Gastrocnemius medialis (tissue), 4 donors: ENCODE results near the gene TRAF1. TPM values are rescaled to one million over a fixed set of nuclear protein-coding genes. Genes with fewer than 3 reads are reported as not detected.

Source experiments
- ATAC-seq, 2 donors: fragments of 150-250 bp; one replicate each; pipeline ENCODE4 v1.9.1; 2016
- DNase-seq, 2 donors: peaks; one replicate each; pipeline ENCODE4 v3.0.0-alpha.2; 2019
- H3K27ac ChIP-seq, 4 donors: fragments of 200-600 bp; sonication (generic); 1 replicate in 1 of 4; 2 replicates in 3 of 4; pipeline ENCODE4 v1.5.1; 2016 to 2018; ENCODE audit warnings: mild to moderate bottlenecking in 2 of 4, moderate library complexity in 1 of 4
- H3K27me3 ChIP-seq, 3 donors: fragments of 200-600 bp; sonication (generic) in 2 of 3; 1 replicate in 1 of 3; 2 replicates in 2 of 3; pipeline versions ENCODE4 v1.5.1 to v1.6.0; 2016 to 2019; ENCODE audit warnings: mild to moderate bottlenecking in 1 of 3, moderate library complexity in 1 of 3
- H3K36me3 ChIP-seq, 2 donors: fragments of 200-600 bp; sonication (generic) in 1 of 2; one replicate each; pipeline ENCODE4 v1.5.1; 2017 to 2018
- H3K4me1 ChIP-seq, 2 donors: fragments of 200-600 bp; sonication (generic) in 1 of 2; one replicate each; pipeline ENCODE4 v1.5.1; 2016 to 2017; ENCODE audit warnings: mild to moderate bottlenecking in 2 of 2
- H3K4me3 ChIP-seq, 4 donors: fragments of 200-600 bp; sonication (generic) in 3 of 4; 1 replicate in 1 of 4; 2 replicates in 3 of 4; pipeline ENCODE4 v1.5.1; 2016 to 2019; ENCODE audit warnings: mild to moderate bottlenecking in 2 of 4
- H3K9me3 ChIP-seq, 3 donors: fragments of 200-600 bp; sonication (generic) in 2 of 3; 1 replicate in 1 of 3; 2 replicates in 2 of 3; pipeline ENCODE4 v1.5.1; 2016 to 2019
- POLR2A ChIP-seq, 2 donors: fragments of 450-650 bp; IDR thresholded peaks; one replicate each; pipeline ENCODE4 v1.6.1; 2017; ENCODE audit warnings: antibody characterized with exemption in 2 of 2, mild to moderate bottlenecking in 2 of 2, moderate library complexity in 2 of 2
- in situ Hi-C, 4 donors: fragments of 200-750 bp; cut with MboI; loops; one replicate each; pipeline versions ENCODE4 v1.15.0 to v1.8.0; 2017; ENCODE audit warnings: low sequenced_read_pairs in 4 of 4
- intact Hi-C: fragments of 100-400 bp; cut with DNase I; formaldehyde crosslinking; loops from one replicate; pipeline ENCODE4 v1.15.1; 2023; ENCODE audit warnings: low total_unique reads
- total RNA-seq, 4 donors: library from RNA; depleted of rRNA; stranded (reverse); fragments of >200 nt; gene quantifications; one replicate each; pipeline versions ENCODE4 v1.1.0 to v1.2.3, GENCODE V29; 2016
- TF ChIP-seq, protein P1 (sequence below), 5 experiments: fragments of 450-650 bp in 3 of 5; fragments of 200-600 bp in 2 of 5; sonication (generic) in 2 of 5; IDR thresholded peaks in 4 of 5; conservative IDR thresholded peaks in 1 of 5; 1 replicate in 4 of 5; 2 replicates in 1 of 5; pipeline ENCODE4 v1.5.1; 2016 to 2019; ENCODE audit warnings: antibody characterized with exemption in 5 of 5, mild to moderate bottlenecking in 3 of 5, moderate library complexity in 3 of 5

Gene TRAF1
- total RNA-seq, 4 donors from 2014 or later, result 0.42 to 1.6 (median 0.77) TPM

DNA sequence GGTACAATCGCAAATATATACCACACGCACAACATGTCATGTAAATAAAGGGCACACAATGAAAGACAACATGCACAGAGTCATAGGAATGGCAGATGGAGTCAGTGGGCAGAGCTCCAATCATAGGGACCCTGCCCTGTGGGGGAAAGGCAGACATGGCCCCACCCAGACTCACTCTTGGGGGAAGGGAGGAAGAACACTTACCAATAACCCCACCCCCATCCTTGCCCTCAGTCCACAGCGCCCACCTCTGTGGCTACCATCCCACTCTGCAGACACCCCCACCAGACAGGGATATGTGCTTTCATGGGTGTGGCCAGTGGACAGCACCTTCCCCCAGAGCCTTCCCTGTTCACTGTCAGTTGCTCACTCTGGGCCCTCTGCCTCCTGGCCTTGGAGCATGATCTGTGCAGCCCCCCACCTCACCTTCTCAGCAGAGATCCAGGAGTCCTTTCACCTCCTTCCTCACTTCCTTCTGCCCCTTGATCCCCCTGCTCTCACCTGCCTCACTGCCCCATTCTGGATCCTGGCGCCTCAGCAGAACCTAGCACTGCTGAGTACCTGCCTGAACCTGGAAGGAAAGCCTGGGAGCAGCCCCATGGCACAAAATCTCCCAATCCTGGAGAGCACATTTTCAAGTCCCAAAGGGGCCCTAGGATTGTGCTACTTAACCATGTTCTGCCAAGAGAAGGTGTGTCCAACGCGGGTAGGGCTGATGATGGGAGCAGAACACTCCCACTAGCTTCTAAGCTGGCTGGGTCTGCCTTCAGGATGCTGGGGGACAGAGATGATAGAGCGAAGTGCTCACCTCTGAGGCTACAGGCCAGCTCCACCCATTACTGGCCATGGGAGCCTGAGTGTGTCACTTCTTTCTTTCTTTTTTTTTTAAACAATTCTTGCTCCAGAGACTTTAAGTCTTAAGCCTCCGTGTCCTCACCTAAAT is 48.1 kb downstream of the TRAF1 start:
- TF ChIP-seq, protein P1, sequence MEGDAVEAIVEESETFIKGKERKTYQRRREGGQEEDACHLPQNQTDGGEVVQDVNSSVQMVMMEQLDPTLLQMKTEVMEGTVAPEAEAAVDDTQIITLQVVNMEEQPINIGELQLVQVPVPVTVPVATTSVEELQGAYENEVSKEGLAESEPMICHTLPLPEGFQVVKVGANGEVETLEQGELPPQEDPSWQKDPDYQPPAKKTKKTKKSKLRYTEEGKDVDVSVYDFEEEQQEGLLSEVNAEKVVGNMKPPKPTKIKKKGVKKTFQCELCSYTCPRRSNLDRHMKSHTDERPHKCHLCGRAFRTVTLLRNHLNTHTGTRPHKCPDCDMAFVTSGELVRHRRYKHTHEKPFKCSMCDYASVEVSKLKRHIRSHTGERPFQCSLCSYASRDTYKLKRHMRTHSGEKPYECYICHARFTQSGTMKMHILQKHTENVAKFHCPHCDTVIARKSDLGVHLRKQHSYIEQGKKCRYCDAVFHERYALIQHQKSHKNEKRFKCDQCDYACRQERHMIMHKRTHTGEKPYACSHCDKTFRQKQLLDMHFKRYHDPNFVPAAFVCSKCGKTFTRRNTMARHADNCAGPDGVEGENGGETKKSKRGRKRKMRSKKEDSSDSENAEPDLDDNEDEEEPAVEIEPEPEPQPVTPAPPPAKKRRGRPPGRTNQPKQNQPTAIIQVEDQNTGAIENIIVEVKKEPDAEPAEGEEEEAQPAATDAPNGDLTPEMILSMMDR (IDR thresholded peaks at IDR 0.05 in 4 of 5, conservative IDR thresholded peaks at IDR 0.05 in 1 of 5), result no peak
- no peak for TF ChIP-seq POLR2A (IDR thresholded peaks at IDR 0.05)
- Histone ChIP-seq H3K27ac (no peak overlapping the region), H3K9me3 (no peaks in the 10 kb centered on the region), H3K36me3 (no peaks in the 10 kb centered on the region), H3K4me3 (peak overlapping the region in 1 of 4 donors; percentile 79), H3K4me1 (peaks cover 6 to 9% of the 10 kb centered on the region in 2 donors), H3K27me3 (peaks cover 0 to 9% (median 6%) of the 10 kb centered on the region in 3 donors)
- in situ Hi-C loops, result loop anchor here in 3 of 4 donors (10.0 kb wide), 1 partner anchor 56 kb away; no protein-coding TSS in a partner anchor
- ATAC-seq (no peak), DNase-seq (no peak)
- intact Hi-C loops, result no loop called here

DNA sequence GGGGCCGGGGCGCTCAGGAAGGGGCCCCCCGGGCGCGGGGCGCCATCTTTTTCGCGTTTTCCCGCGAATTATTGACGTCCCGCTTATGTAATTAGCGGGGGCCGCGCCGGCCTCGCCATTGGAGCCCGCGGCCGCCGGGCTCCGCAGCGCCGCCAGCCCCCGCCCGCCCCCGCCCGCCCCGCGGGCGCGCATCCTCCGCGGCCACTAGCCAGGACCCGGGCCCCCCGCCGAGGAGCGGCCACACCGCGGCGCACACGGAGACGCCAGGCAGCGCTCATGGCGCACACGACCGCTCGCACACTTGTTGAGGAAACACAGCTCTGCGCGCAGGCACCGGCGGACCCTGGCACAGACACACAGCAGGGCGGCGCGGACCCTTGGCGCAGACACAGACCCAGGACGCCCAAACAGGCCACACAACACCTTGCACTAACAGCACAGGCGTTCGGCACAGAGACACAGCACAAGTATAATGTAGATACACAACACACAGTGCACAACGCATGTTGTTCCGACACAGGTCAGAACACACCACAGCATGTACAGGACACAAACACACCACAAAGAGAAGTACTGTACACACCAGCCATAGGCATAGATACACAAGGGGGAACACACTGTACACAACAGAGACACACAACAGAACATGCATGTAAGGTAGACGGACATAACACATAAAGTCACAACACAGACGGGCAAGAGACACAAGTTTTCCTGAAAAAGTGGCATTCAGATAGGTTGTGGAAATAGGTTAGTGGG is 49.1 kb downstream of the TRAF1 start:
- Histone ChIP-seq H3K9me3 (no peaks in the 10 kb centered on the region), H3K27me3 (peaks cover 0 to 9% (median 6%) of the 10 kb centered on the region in 3 donors), H3K4me1 (peaks cover 6 to 9% of the 10 kb centered on the region in 2 donors), H3K4me3 (peak overlapping the region; percentile 77 to 81 (median 79)), H3K27ac (peak overlapping the region in 3 of 4 donors; percentile 42 to 87 (median 84)), H3K36me3 (no peaks in the 10 kb centered on the region)
- ATAC-seq (peak in 1 of 2 donors; percentile 20), DNase-seq (no peak)
- intact Hi-C loops (loop anchor here (2.0 kb wide), 1 partner anchor 59 kb away; no protein-coding TSS in a partner anchor), in situ Hi-C loops (loop anchor here in 3 of 4 donors (10.0 kb wide), 1 partner anchor 57 kb away; no protein-coding TSS in a partner anchor)
- TF ChIP-seq, protein P1 (IDR thresholded peaks at IDR 0.05 in 4 of 5, conservative IDR thresholded peaks at IDR 0.05 in 1 of 5), result peak in 1 of 5 experiments; percentile 11
- no peak for TF ChIP-seq POLR2A (IDR thresholded peaks at IDR 0.05)

DNA sequence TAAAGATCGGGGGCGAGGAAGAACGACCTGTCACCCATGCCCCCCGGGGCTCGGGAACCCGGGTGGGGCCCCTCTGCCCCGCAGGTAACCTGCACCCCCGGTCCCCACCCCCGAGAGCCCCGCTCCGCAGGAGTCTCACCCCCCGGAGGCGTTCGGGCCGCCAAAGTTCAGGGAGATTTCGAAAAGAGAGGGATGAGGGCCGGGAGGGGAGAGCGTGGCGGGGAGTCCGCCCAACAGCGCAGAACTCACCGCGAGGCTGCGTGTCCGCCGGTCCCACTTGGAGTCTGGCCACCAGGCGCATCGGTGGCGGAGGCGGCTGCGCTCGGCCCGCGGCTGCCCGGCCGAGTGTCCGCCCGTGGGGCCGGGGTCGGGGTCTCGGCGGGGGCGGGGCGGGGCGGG is 49.8 kb downstream of the TRAF1 start, which contains the start of gene PHF19:
Gene PHF19, minus strand, starts transcription at position 347 of the 399 bp plus-strand sequence. CDS start 2,447 bp downstream, outside the sequence.
- Histone ChIP-seq H3K9me3 (no peaks in the 10 kb centered on the region), H3K36me3 (no peaks in the 10 kb centered on the region), H3K4me3 (peak within 1 kb of the TSS; percentile 77 to 81 (median 79)), H3K27ac (peak within 1 kb of the TSS; percentile 74 to 87 (median 82)), H3K4me1 (peaks cover 6 to 9% of the 10 kb centered on the region in 2 donors), H3K27me3 (peaks cover 0 to 9% (median 6%) of the 10 kb centered on the region in 3 donors)
- peak; percentile 20 to 21 for ATAC-seq
- TF ChIP-seq, protein P1 (IDR thresholded peaks at IDR 0.05 in 4 of 5, conservative IDR thresholded peaks at IDR 0.05 in 1 of 5), result no peak
- no peak for TF ChIP-seq POLR2A (IDR thresholded peaks at IDR 0.05)
- in situ Hi-C loops (loop anchor here in 3 of 4 donors (10.0 kb wide), 1 partner anchor 58 kb away; no protein-coding TSS in a partner anchor), intact Hi-C loops (loop anchor here (2.0 kb wide), 1 partner anchor 60 kb away; no protein-coding TSS in a partner anchor)
- DNase-seq, result no peak
